HEK293T (cell line): ENCODE data around the gene RFXAP.

ENCODE experiments used
- BHLHE40 ChIP-seq: fragments of 450-650 bp; IDR thresholded peaks from 2 replicates; pipeline ENCODE4 v1.6.1; 2016; ENCODE audit warnings: mild to moderate bottlenecking, moderate library complexity, borderline replicate concordance
- CTBP1 ChIP-seq: fragments of 450-650 bp; IDR thresholded peaks from 2 replicates; pipeline ENCODE4 v1.6.1; 2016; ENCODE audit warnings: borderline replicate concordance
- ELF4 ChIP-seq: fragments of 450-650 bp; IDR thresholded peaks from 2 replicates; pipeline ENCODE4 v1.6.1; 2017; ENCODE audit warnings: antibody characterized with exemption
- FOXA1 ChIP-seq: fragments of 450-650 bp; IDR thresholded peaks from 2 replicates; pipeline ENCODE4 v1.6.1; 2016; ENCODE audit warnings: mild to moderate bottlenecking
- FOXK2 ChIP-seq: fragments of 450-650 bp; IDR thresholded peaks from 2 replicates; pipeline ENCODE4 v1.6.1; 2016; ENCODE audit warnings: mild to moderate bottlenecking
- FOXM1 ChIP-seq: fragments of 450-650 bp; IDR thresholded peaks from 2 replicates; pipeline ENCODE4 v1.6.1; 2017; ENCODE audit warnings: mild to moderate bottlenecking, borderline replicate concordance
- HDGF ChIP-seq: fragments of 450-650 bp; IDR thresholded peaks from 2 replicates; pipeline ENCODE4 v1.6.1; 2017; ENCODE audit warnings: antibody characterized with exemption, borderline replicate concordance
- L3MBTL2 ChIP-seq: fragments of 450-650 bp; conservative IDR thresholded peaks from 2 replicates; pipeline ENCODE4 v1.6.1; 2016; ENCODE audit warnings: mild to moderate bottlenecking
- NFRKB ChIP-seq: fragments of 450-650 bp; IDR thresholded peaks from 2 replicates; pipeline ENCODE4 v1.6.1; 2016; ENCODE audit warnings: mild to moderate bottlenecking, moderate library complexity
- PKNOX1 ChIP-seq: fragments of 450-650 bp; IDR thresholded peaks from 2 replicates; pipeline ENCODE4 v1.6.1; 2016
- SP1 ChIP-seq: fragments of 450-650 bp; IDR thresholded peaks from 2 replicates; pipeline ENCODE4 v1.6.1; 2017
- SUZ12 ChIP-seq: fragments of 450-650 bp; IDR thresholded peaks from 2 replicates; pipeline ENCODE4 v1.6.1; 2016; ENCODE audit warnings: mild to moderate bottlenecking
- TARDBP ChIP-seq: fragments of 450-650 bp; IDR thresholded peaks from 2 replicates; pipeline ENCODE4 v1.6.1; 2016
- ZNF384 ChIP-seq: fragments of 450-650 bp; IDR thresholded peaks from 2 replicates; pipeline ENCODE4 v1.6.1; 2016

GRCh38 chr13:36829753-36830152, 10.7 kb downstream of the RFXAP start:
- TF ChIP-seq BHLHE40 (no peak), SUZ12 (no peak), PKNOX1 (no peak), NFRKB (no peak), SP1 (no peak), ELF4 (no peak), ZNF384 (no peak), FOXA1 (no peak), L3MBTL2 (no peak), HDGF (no peak), CTBP1 (no peak), FOXK2 (no peak), TARDBP (no peak), FOXM1 (no peak)
